GM19099 (cell line): Measurements from ENCODE around the gene CELSR2.

Source experiments
- POLR2A ChIP-seq: IDR thresholded peaks from 3 replicates; pipeline ENCODE4 v1.6.1; 2011; ENCODE audit warnings: low read depth; ENCODE audit not compliant: insufficient read length; ENCODE audit errors: extremely low read depth

CELSR2 gene

GRCh38 chr1:109263234-109263596 lies 13.9 kb downstream of the CELSR2 start:
- no peak for TF ChIP-seq POLR2A

DNA sequence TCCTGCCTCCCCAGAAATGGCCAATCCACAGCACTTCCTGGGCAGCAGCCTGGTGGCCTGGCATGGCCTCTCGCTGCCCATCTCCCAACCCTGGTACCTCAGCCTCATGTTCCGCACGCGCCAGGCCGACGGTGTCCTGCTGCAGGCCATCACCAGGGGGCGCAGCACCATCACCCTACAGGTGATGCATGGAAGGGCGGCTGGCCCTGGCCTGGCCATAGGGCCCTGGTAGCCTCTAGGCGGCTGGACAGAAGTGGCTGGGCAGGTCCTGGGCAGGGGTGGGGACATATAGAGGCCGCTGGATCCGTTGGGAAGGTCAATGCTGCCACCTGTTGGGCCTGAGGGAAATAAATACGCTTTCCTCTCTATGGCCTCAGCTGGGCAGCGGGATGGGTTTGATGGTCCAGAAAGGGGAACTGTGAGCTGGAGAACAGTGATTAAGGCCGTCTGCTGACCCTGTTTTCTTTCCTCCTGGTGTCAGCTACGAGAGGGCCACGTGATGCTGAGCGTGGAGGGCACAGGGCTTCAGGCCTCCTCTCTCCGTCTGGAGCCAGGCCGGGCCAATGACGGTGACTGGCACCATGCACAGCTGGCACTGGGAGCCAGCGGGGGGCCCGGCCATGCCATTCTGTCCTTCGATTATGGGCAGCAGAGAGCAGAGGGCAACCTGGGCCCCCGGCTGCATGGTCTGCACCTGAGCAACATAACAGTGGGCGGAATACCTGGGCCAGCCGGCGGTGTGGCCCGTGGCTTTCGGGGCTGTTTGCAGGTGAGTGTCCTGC lies 14.4 kb downstream of the CELSR2 start:
- no peak for TF ChIP-seq POLR2A

DNA sequence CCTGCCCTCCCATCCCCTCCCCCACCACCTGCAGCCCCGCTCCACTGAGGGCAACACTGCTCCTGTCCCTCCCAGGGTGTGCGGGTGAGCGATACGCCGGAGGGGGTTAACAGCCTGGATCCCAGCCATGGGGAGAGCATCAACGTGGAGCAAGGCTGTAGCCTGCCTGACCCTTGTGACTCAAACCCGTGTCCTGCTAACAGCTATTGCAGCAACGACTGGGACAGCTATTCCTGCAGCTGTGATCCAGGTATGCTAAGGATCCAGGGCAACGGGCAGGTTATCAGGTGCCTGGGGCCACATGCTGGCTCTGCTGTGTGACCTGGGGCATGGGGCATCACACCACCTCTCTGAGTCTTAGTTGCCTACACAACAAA lies 15.0 kb downstream of the CELSR2 start:
- no peak for TF ChIP-seq POLR2A

- no peak for TF ChIP-seq POLR2A
Observed at GRCh38 chr1:109265016-109265415, 15.7 kb downstream of the CELSR2 start.

- no peak for TF ChIP-seq POLR2A
Observed at GRCh38 chr1:109265741-109266330, 16.5 kb downstream of the CELSR2 start.

GRCh38 chr1:109266965-109267364 lies 17.6 kb downstream of the CELSR2 start:
- TF ChIP-seq POLR2A: no peak

GRCh38 chr1:109267743-109268300 lies 18.5 kb downstream of the CELSR2 start:
- no peak for TF ChIP-seq POLR2A

DNA sequence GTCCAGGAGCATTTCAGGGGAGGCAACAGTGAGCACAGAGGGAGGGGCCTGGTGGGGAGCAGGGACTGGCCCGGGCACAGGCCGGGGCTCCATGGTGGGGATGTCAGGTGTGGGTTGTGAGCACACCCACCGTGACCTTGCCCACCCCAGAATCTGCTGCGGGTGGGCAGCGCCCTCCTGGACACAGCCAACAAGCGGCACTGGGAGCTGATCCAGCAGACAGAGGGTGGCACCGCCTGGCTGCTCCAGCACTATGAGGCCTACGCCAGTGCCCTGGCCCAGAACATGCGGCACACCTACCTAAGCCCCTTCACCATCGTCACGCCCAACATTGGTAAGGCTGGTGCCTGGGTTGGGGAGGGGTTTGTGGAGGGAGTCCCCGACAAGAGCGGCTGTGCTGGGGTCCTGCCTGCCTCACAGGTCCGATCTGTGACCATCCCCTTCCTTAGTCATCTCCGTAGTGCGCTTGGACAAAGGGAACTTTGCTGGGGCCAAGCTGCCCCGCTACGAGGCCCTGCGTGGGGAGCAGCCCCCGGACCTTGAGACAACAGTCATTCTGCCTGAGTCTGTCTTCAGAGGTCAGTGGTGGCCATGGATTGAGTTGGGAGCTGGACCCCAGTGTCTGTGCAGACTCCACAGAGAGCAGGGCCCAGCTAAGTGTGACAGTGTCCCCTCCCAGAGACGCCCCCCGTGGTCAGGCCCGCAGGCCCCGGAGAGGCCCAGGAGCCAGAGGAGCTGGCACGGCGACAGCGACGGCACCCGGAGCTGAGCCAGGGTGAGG lies 19.3 kb downstream of the CELSR2 start:
- no peak for TF ChIP-seq POLR2A

- no peak for TF ChIP-seq POLR2A
Observed at GRCh38 chr1:109269212-109269980, 20.1 kb downstream of the CELSR2 start.

GRCh38 chr1:109269981-109270622 lies 20.8 kb downstream of the CELSR2 start:
- TF ChIP-seq POLR2A: no peak

DNA sequence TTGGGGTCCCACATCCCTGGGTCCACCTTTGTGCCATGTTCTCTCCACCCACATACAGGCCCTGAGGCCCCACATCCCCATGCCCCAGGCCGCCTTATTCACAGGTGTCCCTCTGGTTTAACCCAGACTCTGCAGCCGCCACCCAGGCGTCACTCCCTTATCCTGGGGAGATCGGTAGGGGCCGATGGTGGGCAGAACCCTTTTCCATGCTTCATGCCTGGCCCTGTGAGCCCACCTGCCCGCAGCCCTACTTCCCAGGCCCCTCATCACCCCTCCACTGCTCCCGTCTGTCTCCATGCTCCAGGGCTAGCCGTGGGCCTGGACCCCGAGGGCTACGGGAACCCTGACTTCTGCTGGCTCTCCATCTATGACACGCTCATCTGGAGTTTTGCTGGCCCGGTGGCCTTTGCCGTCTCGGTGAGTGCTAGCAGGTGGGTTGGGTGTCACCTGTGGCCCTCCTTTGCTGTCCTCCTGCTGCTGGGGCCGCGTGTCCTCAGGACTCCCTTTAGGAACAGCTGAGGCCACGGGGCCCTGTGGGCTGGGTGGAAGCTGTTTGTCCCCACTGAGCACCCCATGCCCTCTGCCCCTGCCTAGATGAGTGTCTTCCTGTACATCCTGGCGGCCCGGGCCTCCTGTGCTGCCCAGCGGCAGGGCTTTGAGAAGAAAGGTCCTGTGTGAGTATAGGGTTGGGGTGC lies 21.4 kb downstream of the CELSR2 start:
- TF ChIP-seq POLR2A: no peak

- no peak for TF ChIP-seq POLR2A
Observed at GRCh38 chr1:109271458-109271857, 22.1 kb downstream of the CELSR2 start.

- no peak for TF ChIP-seq POLR2A
Observed at GRCh38 chr1:109272021-109272799, 22.9 kb downstream of the CELSR2 start.
